HG03045 (cell line): Measurements from ENCODE around the gene HEMK1.

Experiments used
- ATAC-seq: cut with Tn5 transposase; IDR thresholded peaks from one replicate; pipeline ENCODE4 v1.9.1; 2021; ENCODE audit warnings: mild to moderate bottlenecking, moderate library complexity; ENCODE audit not compliant: unreplicated experiment

The HEMK1 gene

GRCh38 chr3:50635066-50635465 is 65.7 kb downstream of the HEMK1 start:
- no peak for ATAC-seq

- ATAC-seq, result no peak
Measured at GRCh38 chr3:50637011-50637410, 67.7 kb downstream of the HEMK1 start.

- ATAC-seq, result no peak
Measured at GRCh38 chr3:50637945-50638344, 68.6 kb downstream of the HEMK1 start.

- ATAC-seq, result no peak
Measured at GRCh38 chr3:50639055-50639494, 69.8 kb downstream of the HEMK1 start.

GRCh38 chr3:50642382-50642781 is 73.1 kb downstream of the HEMK1 start:
- ATAC-seq, result no peak

- no peak for ATAC-seq
Measured at GRCh38 chr3:50644561-50644960, 75.2 kb downstream of the HEMK1 start.

- ATAC-seq, result no peak
Measured at GRCh38 chr3:50645378-50645777, 76.1 kb downstream of the HEMK1 start.
